Caco-2 (cell line): ENCODE data around the gene CAP2. TPM values are rescaled to one million over a fixed set of nuclear protein-coding genes. Genes with fewer than 3 reads are reported as not detected.

Source experiments
- BruUV-seq: library from RNA; stranded (reverse); fragments of 400-500 nt; replicated peaks from 2 replicates; lab custom pipeline; 2021; lab: Mats Ljungman, UMichigan
- CTCF ChIA-PET: fragments of 300-600 bp; sonication (Branson Sonifier 250); formaldehyde crosslinking; loops from one replicate; lab custom pipeline; 2022; ENCODE audit warnings: antibody characterized with exemption; lab: Charles Lee
- POLR2A ChIA-PET: fragments of 300-600 bp; sonication (Branson Sonifier 250); formaldehyde crosslinking; loops from one replicate; lab custom pipeline; 2022; ENCODE audit warnings: antibody characterized with exemption; lab: Charles Lee
- DNase-seq, 2 experiments: peaks; one replicate each; pipeline versions ENCODE4 v3.0.0 to v3.0.0-alpha.2; 2020 to 2022
- H3K27me3 ChIP-seq: replicated peaks from 2 replicates; pipeline ENCODE4 v1.6.0; 2011; ENCODE audit warnings: low read length; ENCODE audit not compliant: control insufficient read depth, insufficient read depth
- H3K36me3 ChIP-seq: 2 replicates; pipeline ENCODE4 v1.5.1; 2011; ENCODE audit warnings: low read length; ENCODE audit not compliant: control insufficient read depth, insufficient read depth
- H3K4me1 ChIP-seq: fragments of 250-450 bp; sonication (Bioruptor Pico); 2 replicates; pipeline ENCODE4 v1.5.1; 2020; ENCODE audit warnings: mild to moderate bottlenecking
- H3K4me3 ChIP-seq: 2 replicates; pipeline ENCODE4 v1.5.1; 2011; ENCODE audit warnings: low read depth, mild to moderate bottlenecking, control low read depth, low read length
- H3K9me3 ChIP-seq: fragments of 250-450 bp; sonication (Bioruptor Pico); 2 replicates; pipeline ENCODE4 v1.5.1; 2020; ENCODE audit warnings: mild to moderate bottlenecking, moderate library complexity
- H3K27ac Mint-ChIP-seq: one replicate; pipeline ENCODE4 v1.8.0; 2022; ENCODE audit warnings: mixed read lengths; ENCODE audit not compliant: unreplicated experiment
- H3K27me3 Mint-ChIP-seq: one replicate; pipeline ENCODE4 v1.8.0; 2022; ENCODE audit warnings: mixed read lengths; ENCODE audit not compliant: insufficient read depth, unreplicated experiment
- H3K36me3 Mint-ChIP-seq: one replicate; pipeline ENCODE4 v1.8.0; 2022; ENCODE audit warnings: mild to moderate bottlenecking, mixed read lengths; ENCODE audit not compliant: insufficient read depth, unreplicated experiment
- H3K4me1 Mint-ChIP-seq: one replicate; pipeline ENCODE4 v1.8.0; 2022; ENCODE audit warnings: low read depth, mixed read lengths; ENCODE audit not compliant: unreplicated experiment
- H3K4me3 Mint-ChIP-seq: one replicate; pipeline ENCODE4 v1.8.0; 2022; ENCODE audit warnings: mild to moderate bottlenecking, moderate library complexity, mixed read lengths; ENCODE audit not compliant: unreplicated experiment
- H3K9me3 Mint-ChIP-seq: one replicate; pipeline ENCODE4 v1.8.0; 2022; ENCODE audit warnings: mixed read lengths; ENCODE audit not compliant: unreplicated experiment
- CTCF ChIP-seq, 2 experiments: fragments of 200-600 bp in 1 of 2; IDR thresholded peaks; 1 replicate in 1 of 2; 2 replicates in 1 of 2; pipeline versions ENCODE4 v1.5.1 to v1.8.0; 2011 to 2022; ENCODE audit warnings: antibody characterized with exemption in 1 of 2, control low read depth in 1 of 2, inconsistent platforms in 1 of 2, low read depth in 1 of 2, low read length in 1 of 2, mild to moderate bottlenecking in 1 of 2, moderate library complexity in 1 of 2; ENCODE audit not compliant: insufficient read depth in 1 of 2, severe bottlenecking in 1 of 2, unreplicated experiment in 1 of 2
- intact Hi-C: fragments of 100-400 bp; cut with micrococcal nuclease; formaldehyde crosslinking; loops from one replicate; pipeline ENCODE4 v1.10.0; 2022; ENCODE audit not compliant: unreplicated experiment
- total RNA-seq: library from RNA; stranded (reverse); gene quantifications from 2 replicates; pipeline ENCODE4 v1.2.3, GENCODE V29; 2022

CAP2 gene
- total RNA-seq, 1 experiment from 2014 or later: 8.9 TPM

- Mint-ChIP-seq H3K27ac (peak overlapping the region; percentile 57), H3K9me3 (no peaks in the 10 kb centered on the region), H3K4me1 (peaks cover 10% of the 10 kb centered on the region), H3K27me3 (no peaks in the 10 kb centered on the region), H3K36me3 (peaks cover 22% of the 10 kb centered on the region), H3K4me3 (peak overlapping the region; percentile 75)
- peaks cover 10% of the 10 kb centered on the region for H3K4me1 ChIP-seq
- POLR2A ChIA-PET: interaction anchor here (0.5 to 1.1 kb wide), 10 partner anchors 21 to 779 kb away, joined by 3 to 8 read pairs (median 4); no protein-coding TSS in a partner anchor
- CTCF ChIA-PET: interaction anchor here (0.6 to 1.9 kb wide), 7 partner anchors 11 to 269 kb away, joined by 3 to 7 read pairs (median 4); no protein-coding TSS in a partner anchor
- peak overlapping the region; percentile 90 for H3K4me3 ChIP-seq
- no peaks in the 10 kb centered on the region; the same call in 1 of the 2 replicates for H3K36me3 ChIP-seq
- no peak for TF ChIP-seq CTCF (IDR thresholded peaks at IDR 0.05; ENCODE audit: insufficient read depth in 1 of 2, low read depth in 1 of 2, low read length in 1 of 2, severe bottlenecking in 1 of 2, unreplicated experiment in 1 of 2)
- H3K27me3 ChIP-seq: no peaks in the 10 kb centered on the region
- intact Hi-C loops: loop anchor here (1.0 to 5.0 kb wide), 3 partner anchors 202 to 554 kb away; no protein-coding TSS in a partner anchor
- DNase-seq: peak; percentile 48 to 61
- no peaks in the 10 kb centered on the region for H3K9me3 ChIP-seq
- no TSS peak for BruUV-seq
Observed at GRCh38 chr6:17600527-17601385, 207.4 kb downstream of the CAP2 start.

GRCh38 chr6:17601386-17601703, 207.9 kb downstream of the CAP2 start:
- Mint-ChIP-seq H3K36me3 (peaks cover 27% of the 10 kb centered on the region), H3K9me3 (no peaks in the 10 kb centered on the region), H3K27ac (peak overlapping the region; percentile 57), H3K4me1 (peaks cover 10% of the 10 kb centered on the region), H3K27me3 (no peaks in the 10 kb centered on the region), H3K4me3 (peak overlapping the region; percentile 75)
- TSS peak; percentile 48 for BruUV-seq
- ChIA-PET POLR2A (interaction anchor here (0.5 kb wide), 1 partner anchor 555 kb away, joined by 4 read pairs; no protein-coding TSS in a partner anchor), CTCF (interaction anchor here (1.9 kb wide), 1 partner anchor 17 kb away, joined by 7 read pairs; no protein-coding TSS in a partner anchor)
- no peaks in the 10 kb centered on the region; the same call in 1 of the 2 replicates for H3K36me3 ChIP-seq
- no peak for TF ChIP-seq CTCF (IDR thresholded peaks at IDR 0.05; ENCODE audit: insufficient read depth in 1 of 2, low read depth in 1 of 2, low read length in 1 of 2, severe bottlenecking in 1 of 2, unreplicated experiment in 1 of 2)
- no peaks in the 10 kb centered on the region for H3K27me3 ChIP-seq
- H3K4me3 ChIP-seq: peak overlapping the region; percentile 90
- H3K4me1 ChIP-seq: peaks cover 10% of the 10 kb centered on the region
- intact Hi-C loops: loop anchor here (5.0 kb wide), 2 partner anchors 201 to 216 kb away; no protein-coding TSS in a partner anchor
- H3K9me3 ChIP-seq: no peaks in the 10 kb centered on the region
- no peak for DNase-seq

GRCh38 chr6:17602888-17603287, 209.5 kb downstream of the CAP2 start:
- no peaks in the 10 kb centered on the region for H3K27me3 Mint-ChIP-seq
- H3K4me1 Mint-ChIP-seq: peaks cover 10% of the 10 kb centered on the region
- peak in 1 of 2 experiments; percentile 9 for DNase-seq
- intact Hi-C loops: loop anchor here (5.0 kb wide), 2 partner anchors 199 to 214 kb away; no protein-coding TSS in a partner anchor
- H3K27ac Mint-ChIP-seq: peak overlapping the region; percentile 74
- TF ChIP-seq CTCF (IDR thresholded peaks at IDR 0.05; ENCODE audit: insufficient read depth in 1 of 2, low read depth in 1 of 2, low read length in 1 of 2, severe bottlenecking in 1 of 2, unreplicated experiment in 1 of 2): no peak
- H3K9me3 Mint-ChIP-seq: no peaks in the 10 kb centered on the region
- Histone ChIP-seq H3K27me3 (no peaks in the 10 kb centered on the region), H3K4me3 (no peak overlapping the region), H3K9me3 (no peaks in the 10 kb centered on the region), H3K4me1 (peaks cover 10% of the 10 kb centered on the region), H3K36me3 (no peaks in the 10 kb centered on the region; the same call in 1 of the 2 replicates)
- H3K36me3 Mint-ChIP-seq: peaks cover 33% of the 10 kb centered on the region
- BruUV-seq: no TSS peak
- ChIA-PET POLR2A (no interaction called here), CTCF (no interaction called here)
- peak overlapping the region; percentile 47 for H3K4me3 Mint-ChIP-seq
